A549 (cell line): ENCODE measurements around the gene RENBP. TPM values are rescaled to one million over a fixed set of nuclear protein-coding genes. Genes with fewer than 3 reads are reported as not detected.

Experiments used
- ATAC-seq, 2 experiments: fragments of 200-7000 bp in 1 of 2; fragments of >200 bp in 1 of 2; cut with Nextera tagmentation in 1 of 2; cut with Tn5 transposase in 1 of 2; 3 replicates each; pipeline versions ENCODE4 v1.8.0 to v1.9.1; 2018 to 2020; ENCODE audit warnings: mild to moderate bottlenecking in 1 of 2, moderate library complexity in 1 of 2
- CTCF ChIA-PET: fragments of 300-600 bp; sonication (Branson Sonifier 250); formaldehyde crosslinking; extraction: SDS; loops from one replicate; lab custom pipeline; 2021; ENCODE audit warnings: antibody characterized with exemption, inconsistent platforms; lab: Yijun Ruan, JAX
- POLR2A ChIA-PET: fragments of 350-600 bp; formaldehyde crosslinking; extraction: SDS; loops from one replicate; lab custom pipeline; 2021; ENCODE audit warnings: antibody characterized with exemption, inconsistent platforms; lab: Yijun Ruan, JAX
- DNase-seq, 2 experiments: peaks; one replicate each; pipeline versions ENCODE4 v3.0.0 to v3.0.0-alpha.2; 2011 to 2016; ENCODE audit warnings: low read depth in 1 of 2, low spot score in 1 of 2
- FAIRE-seq: peaks from 2 replicates; lab custom pipeline; 2011; peaks lifted over from hg19 to GRCh38; lab: Jason Lieb, UNC
- H3K27ac ChIP-seq, 2 experiments: fragments of >200 bp; sonication (Bioruptor Twin); formaldehyde crosslinking; 3 replicates each; pipeline ENCODE4 v1.5.1; 2016 to 2017
- H3K4me1 ChIP-seq: fragments of >200 bp; sonication (Bioruptor Twin); formaldehyde crosslinking; 3 replicates; pipeline ENCODE4 v1.6.1; 2016
- H3K4me2 ChIP-seq: fragments of >200 bp; sonication (Bioruptor Twin); formaldehyde crosslinking; 3 replicates; pipeline ENCODE4 v1.6.1; 2016
- H3K4me3 ChIP-seq: fragments of >200 bp; sonication (Bioruptor Twin); formaldehyde crosslinking; 3 replicates; pipeline ENCODE4 v1.5.1; 2016
- H3K9me3 ChIP-seq: fragments of >200 bp; sonication (Bioruptor Twin); formaldehyde crosslinking; 3 replicates; pipeline ENCODE4 v1.6.1; 2016
- CBX2 ChIP-seq: fragments of 200-600 bp; sonication (generic); IDR thresholded peaks from 2 replicates; pipeline ENCODE4 v1.6.1; 2016; ENCODE audit warnings: low read depth, mild to moderate bottlenecking, borderline replicate concordance
- CBX8 ChIP-seq: fragments of 200-600 bp; sonication (generic); IDR thresholded peaks from 2 replicates; pipeline ENCODE4 v1.6.1; 2016
- CHD2 ChIP-seq: fragments of 150-350 bp; IDR thresholded peaks from 2 replicates; pipeline ENCODE4 v1.6.1; 2014; ENCODE audit warnings: low read length; ENCODE audit not compliant: partially characterized antibody
- CHD4 ChIP-seq: fragments of 200-600 bp; sonication (generic); IDR thresholded peaks from 2 replicates; pipeline ENCODE4 v1.6.1; 2016; ENCODE audit warnings: antibody characterized with exemption, mild to moderate bottlenecking, borderline replicate concordance
- CTCF ChIP-seq: fragments of >200 bp; sonication (Bioruptor Twin); formaldehyde crosslinking; IDR thresholded peaks from 3 replicates; pipeline ENCODE4 v1.5.1; 2016
- E2F6 ChIP-seq: IDR thresholded peaks from 2 replicates; pipeline ENCODE4 v1.6.1; 2012; ENCODE audit warnings: low read depth, borderline replicate concordance
- ELK1 ChIP-seq: fragments of 150-350 bp; IDR thresholded peaks from 2 replicates; pipeline ENCODE4 v1.6.1; 2014; ENCODE audit warnings: low read depth, mild to moderate bottlenecking, low read length
- FOSB ChIP-seq: fragments of 250-450 bp; sonication (Bioruptor Pico); IDR thresholded peaks from 2 replicates; pipeline ENCODE4 v1.5.0; 2020; ENCODE audit warnings: mild to moderate bottlenecking, moderate library complexity
- FOXS1 ChIP-seq: fragments of 250-450 bp; sonication (Bioruptor Pico); IDR thresholded peaks from 2 replicates; pipeline ENCODE4 v1.5.0; 2020; ENCODE audit warnings: mild to moderate bottlenecking, moderate library complexity
- HOXB13 ChIP-seq: fragments of 250-450 bp; sonication (Bioruptor Pico); IDR thresholded peaks from 2 replicates; pipeline ENCODE4 v1.5.0; 2020; ENCODE audit warnings: low read depth, mild to moderate bottlenecking, moderate library complexity
- HOXB5 ChIP-seq: fragments of 250-450 bp; sonication (Bioruptor Pico); IDR thresholded peaks from 2 replicates; pipeline ENCODE4 v1.5.0; 2020; ENCODE audit warnings: mild to moderate bottlenecking, moderate library complexity
- KDM5A ChIP-seq: fragments of 200-600 bp; sonication (generic); IDR thresholded peaks from 2 replicates; pipeline ENCODE4 v1.6.1; 2016; ENCODE audit warnings: antibody characterized with exemption, mild to moderate bottlenecking
- NFE2L2 ChIP-seq: fragments of 150-350 bp; conservative IDR thresholded peaks from 2 replicates; pipeline ENCODE4 v1.6.1; 2014; ENCODE audit warnings: low read length
- NR3C1 ChIP-seq: fragments of >200 bp; sonication (Bioruptor Twin); formaldehyde crosslinking; IDR thresholded peaks from 3 replicates; pipeline ENCODE4 v1.6.1; 2017
- PHF8 ChIP-seq: fragments of 200-600 bp; sonication (generic); IDR thresholded peaks from 2 replicates; pipeline ENCODE4 v1.6.1; 2016; ENCODE audit warnings: low read depth, mild to moderate bottlenecking, antibody characterized with exemption, moderate library complexity, borderline replicate concordance
- POLR2A ChIP-seq: IDR thresholded peaks from 2 replicates; pipeline ENCODE4 v1.6.1; 2012; ENCODE audit warnings: mild to moderate bottlenecking, low read length
- RAD21 ChIP-seq, 2 experiments: fragments of >200 bp in 1 of 2; sonication (Bioruptor Twin) in 1 of 2; formaldehyde crosslinking in 1 of 2; IDR thresholded peaks in 1 of 2; conservative IDR thresholded peaks in 1 of 2; 2 replicates in 1 of 2; 3 replicates in 1 of 2; pipeline ENCODE4 v1.6.1; 2012 to 2018; ENCODE audit warnings: inconsistent platforms in 1 of 2
- RARB ChIP-seq: fragments of 250-450 bp; sonication (Bioruptor Pico); IDR thresholded peaks from 2 replicates; pipeline ENCODE4 v1.8.0; 2021; ENCODE audit warnings: mild to moderate bottlenecking, moderate library complexity
- SREBF2 ChIP-seq: fragments of 450-650 bp; IDR thresholded peaks from 2 replicates; pipeline ENCODE4 v1.6.1; 2014; ENCODE audit warnings: mild to moderate bottlenecking, moderate library complexity
- USF2 ChIP-seq: fragments of 450-650 bp; IDR thresholded peaks from 2 replicates; pipeline ENCODE4 v1.6.1; 2014; ENCODE audit warnings: antibody characterized with exemption
- ZNF302 ChIP-seq: fragments of 250-450 bp; sonication (Bioruptor Pico); IDR thresholded peaks from 2 replicates; pipeline ENCODE4 v1.9.0; 2021; ENCODE audit warnings: inconsistent platforms, mild to moderate bottlenecking, moderate library complexity
- ZSCAN20 ChIP-seq: fragments of 250-450 bp; sonication (Bioruptor Pico); IDR thresholded peaks from 2 replicates; pipeline ENCODE4 v1.8.0; 2022; ENCODE audit warnings: mild to moderate bottlenecking, moderate library complexity
- WGBS: methylation state at CpG from one replicate; pipeline ENCODE4 v1.1.6; 2017; ENCODE audit errors: missing lambda C conversion rate; 5-methylcytosine and 5-hydroxymethylcytosine counted together
- polyA plus RNA-seq, 4 experiments: library from polyadenylated mRNA; depleted of rRNA in 3 of 4; stranded (reverse); fragments of >200 nt; fragmentation: RNase III in 1 of 4; extraction: RNeasy Plus Mini Kit Qiagen cat#74134 plus additional on column Dnase treatment in 1 of 4; gene quantifications; 2 replicates in 3 of 4; 3 replicates in 1 of 4; pipeline ENCODE4 v1.2.3, GENCODE V29; 2011 to 2017

RENBP gene
- polyA plus RNA-seq, 2 of the 4 experiments (the other 2 are of a cell fraction): not detected

GRCh38 chrX:153941336-153942252 lies 2.8 kb downstream of the RENBP start:
- ChIA-PET POLR2A (interaction anchor here (0.6 kb wide), 1 partner anchor 206 kb away, joined by 5 read pairs; no protein-coding TSS in a partner anchor), CTCF (interaction anchor here (17.9 to 25.1 kb wide), 2 partner anchors 4 to 12 kb away, joined by 363 read pairs; partner anchors contain the start of genes ARHGAP4, NAA10 and RENBP)
- H3K4me3 ChIP-seq: no peak overlapping the region
- WGBS: 80% methylated on average over 16 of the region's 23 CpGs
- TF ChIP-seq CBX8 (no peak), USF2 (no peak), E2F6 (no peak), NFE2L2 (no peak), NR3C1 (no peak), CHD4 (no peak), FOXS1 (no peak), POLR2A (no peak), HOXB5 (no peak), CBX2 (no peak), PHF8 (no peak), RAD21 (conservative IDR thresholded peaks at IDR 0.05 in 1 of 2, IDR thresholded peaks at IDR 0.05 in 1 of 2) (no peak), HOXB13 (CRISPR knock-in tag) (no peak), CTCF (no peak), ZSCAN20 (CRISPR knock-in tag) (no peak), RARB (CRISPR knock-in tag) (no peak), FOSB (CRISPR knock-in tag) (no peak)
- no peaks in the 10 kb centered on the region for H3K9me3 ChIP-seq
- no peak overlapping the region for H3K27ac ChIP-seq
- DNase-seq (no peak), ATAC-seq (no peak), FAIRE-seq (no peak)
- no peaks in the 10 kb centered on the region for H3K4me1 ChIP-seq
- no peak overlapping the region for H3K4me2 ChIP-seq

- TF ChIP-seq SREBF2 (no peak), HOXB5 (no peak), ELK1 (no peak), KDM5A (no peak), ZNF302 (CRISPR knock-in tag) (no peak), CHD2 (no peak)
- TF ChIP-seq, all 56 proteins: peak for 0
- Histone ChIP-seq H3K27ac (no peak overlapping the region), H3K4me1 (no peaks in the 10 kb centered on the region), H3K4me2 (no peak overlapping the region), H3K4me3 (no peak overlapping the region), H3K9me3 (no peaks in the 10 kb centered on the region)
- no peak for FAIRE-seq
- ChIA-PET POLR2A (interaction anchor here (0.8 to 1.2 kb wide), 2 partner anchors 10 to 11 kb away, joined by 3 read pairs; no protein-coding TSS in a partner anchor), CTCF (interaction anchor here (1.2 to 25.1 kb wide), 4 partner anchors 6 to 175 kb away, joined by 4 to 363 read pairs (median 186); partner anchors contain the start of genes ARHGAP4, NAA10, PLXNB3 and RENBP)
- WGBS: 60% methylated on average over 7 of the region's 7 CpGs
- no peak for DNase-seq
- no peak for ATAC-seq
These were observed 4.9 kb downstream of the RENBP start for GRCh38 chrX:153939573-153939972.
